Hepatocyte (in vitro differentiated cells): ENCODE data around the gene IRF2.

Experiments used
- EZH2 ChIP-seq: fragments of 200-600 bp; sonication (generic); IDR thresholded peaks from 2 replicates; pipeline ENCODE4 v1.6.1; 2016; ENCODE audit warnings: antibody characterized with exemption, mild to moderate bottlenecking, borderline replicate concordance
- TF ChIP-seq, protein P1 (sequence below): fragments of 200-600 bp; sonication (generic); IDR thresholded peaks from 2 replicates; pipeline ENCODE4 v1.5.1; 2016; ENCODE audit warnings: antibody characterized with exemption, mild to moderate bottlenecking; ENCODE audit not compliant: poor library complexity

- TF ChIP-seq, protein P1, sequence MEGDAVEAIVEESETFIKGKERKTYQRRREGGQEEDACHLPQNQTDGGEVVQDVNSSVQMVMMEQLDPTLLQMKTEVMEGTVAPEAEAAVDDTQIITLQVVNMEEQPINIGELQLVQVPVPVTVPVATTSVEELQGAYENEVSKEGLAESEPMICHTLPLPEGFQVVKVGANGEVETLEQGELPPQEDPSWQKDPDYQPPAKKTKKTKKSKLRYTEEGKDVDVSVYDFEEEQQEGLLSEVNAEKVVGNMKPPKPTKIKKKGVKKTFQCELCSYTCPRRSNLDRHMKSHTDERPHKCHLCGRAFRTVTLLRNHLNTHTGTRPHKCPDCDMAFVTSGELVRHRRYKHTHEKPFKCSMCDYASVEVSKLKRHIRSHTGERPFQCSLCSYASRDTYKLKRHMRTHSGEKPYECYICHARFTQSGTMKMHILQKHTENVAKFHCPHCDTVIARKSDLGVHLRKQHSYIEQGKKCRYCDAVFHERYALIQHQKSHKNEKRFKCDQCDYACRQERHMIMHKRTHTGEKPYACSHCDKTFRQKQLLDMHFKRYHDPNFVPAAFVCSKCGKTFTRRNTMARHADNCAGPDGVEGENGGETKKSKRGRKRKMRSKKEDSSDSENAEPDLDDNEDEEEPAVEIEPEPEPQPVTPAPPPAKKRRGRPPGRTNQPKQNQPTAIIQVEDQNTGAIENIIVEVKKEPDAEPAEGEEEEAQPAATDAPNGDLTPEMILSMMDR = no peak
- TF ChIP-seq EZH2 = no peak
Measured at GRCh38 chr4:184510401-184510800, 36.1 kb upstream of the IRF2 start.
